HG02884 (cell line): Measurements from ENCODE around the gene BAX.
A peak's percentile ranks its signal among the peaks of the same experiment; 100 is the strongest.

ENCODE experiments used
- ATAC-seq: cut with Tn5 transposase; IDR thresholded peaks from one replicate; pipeline ENCODE4 v1.9.1; 2021; ENCODE audit warnings: mild to moderate bottlenecking, moderate library complexity; ENCODE audit not compliant: unreplicated experiment

Gene BAX

GRCh38 chr19:48982280-48982679 is 27.6 kb downstream of the BAX start:
- no peak for ATAC-seq

DNA sequence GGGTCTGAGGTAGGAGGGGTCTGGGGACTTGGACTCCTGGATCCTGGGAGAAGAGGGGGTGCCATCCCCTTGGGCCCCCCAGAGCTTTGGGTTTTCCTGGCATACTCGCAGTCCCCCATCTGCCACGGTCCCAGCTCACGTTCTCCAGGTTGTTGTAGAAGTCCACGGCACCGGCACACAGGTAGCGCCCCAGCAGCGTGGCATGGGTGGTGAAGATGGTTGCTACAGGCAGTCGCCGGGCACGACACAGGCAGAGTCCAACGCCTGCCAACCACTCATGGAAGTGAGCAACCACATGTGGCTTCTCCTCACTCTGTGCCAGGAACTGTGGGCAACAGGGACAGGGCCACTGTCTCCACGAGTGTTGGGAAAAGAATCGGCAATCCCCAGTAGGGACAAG is 31.0 kb downstream of the BAX start:
- no peak for ATAC-seq

GRCh38 chr19:48986211-48986610 is 31.5 kb downstream of the BAX start:
- no peak for ATAC-seq

GRCh38 chr19:48987323-48987722 is 32.6 kb downstream of the BAX start:
- ATAC-seq, result no peak

- ATAC-seq, result no peak
Observed at GRCh38 chr19:48988286-48988685, 33.6 kb downstream of the BAX start.

DNA sequence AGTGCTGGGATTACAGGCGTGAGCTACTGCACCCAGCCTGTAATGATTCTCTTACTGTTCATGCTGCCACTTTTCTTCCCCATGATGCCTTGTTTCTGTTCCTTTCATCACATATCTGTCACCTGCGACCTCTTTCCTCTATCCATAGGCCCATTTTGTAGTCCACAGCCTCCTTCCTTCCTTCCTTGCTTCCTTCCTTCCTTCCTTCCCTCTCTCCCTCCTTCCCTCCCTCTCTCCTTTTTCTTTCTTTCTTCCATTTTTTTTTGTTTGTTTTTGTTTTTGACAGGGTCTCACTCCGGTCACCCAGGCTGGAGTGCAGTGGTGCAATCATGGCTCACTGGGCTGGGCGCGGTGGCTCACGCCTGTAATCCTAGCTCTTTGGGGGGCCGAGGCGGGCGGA is 34.2 kb downstream of the BAX start:
- no peak for ATAC-seq

- ATAC-seq, result no peak
Observed at GRCh38 chr19:48989701-48990291, 35.1 kb downstream of the BAX start.

DNA sequence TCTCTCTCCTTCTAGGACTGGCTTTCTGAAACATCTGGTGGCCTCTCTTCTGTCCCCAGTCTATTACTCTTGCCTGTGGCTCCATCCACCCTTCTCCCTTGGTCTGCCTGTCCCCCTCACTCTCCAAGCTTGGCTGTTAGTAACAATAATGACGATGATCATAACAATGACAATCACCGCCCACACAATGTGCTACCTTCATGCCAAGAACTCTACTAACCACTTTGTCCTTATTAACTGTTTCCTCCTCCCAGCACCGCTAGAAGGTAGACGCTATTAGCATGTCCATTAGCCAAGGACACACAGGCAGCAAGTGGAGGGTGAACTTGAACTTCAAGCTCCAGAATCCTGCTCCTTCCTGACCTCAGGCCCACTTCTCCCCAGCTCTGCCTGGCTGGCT is 35.7 kb downstream of the BAX start:
- ATAC-seq, result no peak

DNA sequence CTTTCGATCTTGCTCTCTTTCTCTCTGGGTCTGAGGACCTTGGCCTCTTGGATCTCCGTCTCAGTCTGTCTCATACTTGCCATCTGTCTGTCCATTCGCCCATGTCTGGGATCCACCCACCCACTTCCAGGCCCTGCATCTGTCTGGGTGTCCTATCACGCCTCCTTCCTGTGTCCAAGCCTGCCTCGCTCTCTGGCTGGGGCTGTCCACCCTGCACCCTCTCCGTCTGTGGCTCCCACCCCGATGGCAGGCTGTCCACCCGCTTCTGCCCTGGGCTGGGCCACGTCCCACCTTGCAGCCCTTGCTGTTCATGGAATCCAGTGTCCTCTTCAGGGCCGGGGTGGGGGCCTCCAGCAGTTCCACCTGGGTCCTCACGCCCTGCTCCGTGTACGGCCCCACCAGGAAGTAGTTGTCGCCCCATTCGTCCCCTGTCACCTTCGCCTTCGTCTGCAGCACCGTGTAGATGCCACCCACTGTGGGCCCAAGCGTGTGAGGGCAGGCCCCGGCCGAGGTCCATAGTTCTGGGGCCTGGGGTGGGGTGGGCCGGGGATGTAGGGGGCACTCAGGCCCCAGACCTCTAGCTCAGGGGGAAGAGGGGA is 36.4 kb downstream of the BAX start:
- ATAC-seq, result no peak

GRCh38 chr19:48991873-48992580 is 37.4 kb downstream of the BAX start:
- no peak for ATAC-seq

DNA sequence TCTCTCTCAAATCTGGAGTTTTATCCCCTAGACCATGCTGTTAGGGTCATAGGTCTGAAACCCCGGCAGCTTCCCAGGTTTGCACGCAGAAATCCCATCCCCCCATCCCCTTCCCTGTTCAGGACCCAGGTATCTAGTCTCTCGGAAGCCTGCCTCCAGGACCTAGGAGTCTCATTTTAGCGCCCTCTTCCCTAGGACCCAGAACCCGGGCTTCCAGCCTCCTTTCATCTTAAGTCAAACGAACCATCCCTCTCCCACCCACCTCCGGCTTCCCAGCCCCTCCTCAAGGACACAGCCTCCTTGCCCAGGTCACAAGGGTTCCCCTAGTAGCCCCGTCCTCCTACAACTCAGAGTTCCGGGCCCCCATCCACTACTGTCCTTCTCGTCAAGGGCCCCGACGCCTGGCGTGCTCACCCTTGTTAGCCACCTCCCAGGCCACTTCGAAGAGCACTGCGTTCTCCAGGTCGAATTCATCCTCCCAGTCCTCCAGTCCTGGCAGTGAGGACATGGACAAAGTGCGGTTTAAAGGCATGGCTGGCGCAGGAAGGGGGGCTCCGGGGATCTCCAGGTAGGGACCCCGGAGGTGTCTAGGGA is 38.0 kb downstream of the BAX start:
- no peak for ATAC-seq

- peak; percentile 81 for ATAC-seq
Observed at GRCh38 chr19:48993175-48994034, 38.7 kb downstream of the BAX start, which contains the start of the genes GYS1 and RUVBL2. TSS of gene GYS1 (minus strand) at chr19:48993309. CDS start at chr19:48993112, 197 bp downstream. TSS of gene RUVBL2 (plus strand) at chr19:48993887. CDS start at chr19:48993912, 25 bp downstream.

DNA sequence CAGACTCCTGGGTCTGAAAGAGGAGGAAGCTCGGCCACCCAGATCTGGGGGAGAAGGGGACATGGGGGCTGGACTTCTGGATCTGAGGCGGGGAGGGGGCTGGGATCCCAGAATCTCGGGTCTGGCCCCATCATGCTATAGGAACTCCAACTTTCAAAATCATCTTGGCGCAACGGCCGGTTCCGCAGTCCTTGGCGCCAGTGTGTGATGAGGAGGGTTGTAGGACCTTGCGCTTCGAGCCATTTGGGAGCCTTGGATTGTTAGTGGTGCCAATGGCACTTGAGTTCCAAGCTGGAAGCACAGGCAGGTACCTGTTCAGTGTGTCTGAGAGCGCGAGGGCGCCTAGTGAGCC is 39.3 kb downstream of the BAX start:
- no peak for ATAC-seq

GRCh38 chr19:48997972-48998371 is 43.3 kb downstream of the BAX start:
- no peak for ATAC-seq

DNA sequence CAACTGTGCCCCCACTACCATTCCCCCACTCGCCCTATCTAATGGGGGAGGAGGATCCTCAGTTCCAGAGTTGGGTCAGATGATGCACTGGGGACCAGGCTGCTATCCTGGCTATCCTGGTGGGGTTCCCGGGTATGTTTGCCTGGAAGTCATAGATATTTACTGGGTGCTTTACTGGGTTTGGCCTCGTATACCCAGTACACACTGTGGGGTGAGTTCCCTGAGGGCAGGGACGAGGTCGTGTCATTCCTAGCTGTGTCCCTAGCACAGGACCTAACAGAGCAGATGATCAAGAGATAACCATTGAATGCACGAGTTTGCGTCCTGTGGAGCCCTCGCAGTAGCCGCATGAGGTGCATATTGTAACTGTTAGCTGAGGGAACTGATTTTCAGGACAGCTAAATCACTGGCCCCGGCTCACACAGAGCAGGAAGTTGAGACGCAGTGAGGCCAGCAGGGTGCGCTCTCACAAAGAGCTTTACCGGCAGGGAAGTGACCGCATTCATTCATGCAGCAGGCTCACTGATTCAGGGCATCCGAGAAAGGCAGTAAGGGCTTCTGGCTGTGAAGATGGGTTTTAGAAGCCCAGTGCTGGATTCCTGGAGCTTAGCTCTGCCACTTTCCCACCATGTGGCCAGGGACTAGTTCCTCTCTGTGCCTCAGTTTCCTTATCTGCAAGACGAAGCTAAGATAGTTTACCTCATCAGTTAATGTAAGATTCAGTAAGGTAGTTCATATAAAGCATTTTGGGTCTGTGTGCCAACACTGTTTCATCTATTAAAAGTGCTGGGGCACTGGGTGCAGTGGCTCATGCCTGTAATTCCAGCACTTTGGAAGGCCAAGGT is 45.0 kb downstream of the BAX start:
- ATAC-seq, result no peak

- ATAC-seq, result no peak
Observed at GRCh38 chr19:49004133-49004532, 49.5 kb downstream of the BAX start.

GRCh38 chr19:49004964-49005614 is 50.4 kb downstream of the BAX start:
- ATAC-seq, result no peak

DNA sequence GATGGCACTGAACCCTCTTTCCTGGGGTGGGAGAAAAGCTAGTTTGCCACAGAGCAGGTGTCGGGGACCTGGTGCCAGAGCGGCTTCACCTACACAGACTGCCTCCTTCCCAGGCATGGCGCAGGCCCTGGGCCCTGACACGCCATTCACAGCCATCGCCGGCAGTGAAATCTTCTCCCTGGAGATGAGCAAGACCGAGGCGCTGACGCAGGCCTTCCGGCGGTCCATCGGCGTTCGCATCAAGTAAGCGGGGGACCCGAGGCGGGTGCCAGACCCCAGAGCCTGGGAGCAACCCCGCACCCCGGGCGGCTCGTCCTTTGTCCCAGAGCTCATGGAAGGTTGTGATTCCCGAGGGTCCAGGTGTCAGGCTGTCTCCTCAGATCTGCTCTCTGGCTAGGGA is 52.2 kb downstream of the BAX start:
- no peak for ATAC-seq

- ATAC-seq, result no peak
Observed at GRCh38 chr19:49009828-49010227, 55.2 kb downstream of the BAX start.

- no peak for ATAC-seq
Observed at GRCh38 chr19:49010453-49010852, 55.8 kb downstream of the BAX start.
